HepG2 (cell line): ENCODE data around the gene OR51A7.

Experiments used
- CSRNP1 ChIP-seq: sonication (generic); formaldehyde crosslinking; IDR thresholded peaks from 2 replicates; pipeline ENCODE4 v1.8.1; 2023; ENCODE audit warnings: mild to moderate bottlenecking, missing genetic modification reagents
- FOSL2 ChIP-seq: sonication (generic); formaldehyde crosslinking; IDR thresholded peaks from 2 replicates; pipeline ENCODE4 v1.4.0; 2020; ENCODE audit warnings: missing genetic modification reagents
- GPN1 ChIP-seq: sonication (generic); formaldehyde crosslinking; IDR thresholded peaks from 2 replicates; pipeline ENCODE4 v1.5.1; 2020; ENCODE audit warnings: missing genetic modification reagents, borderline replicate concordance
- HDAC6 ChIP-seq: fragments of 200-600 bp; sonication (generic); IDR thresholded peaks from 2 replicates; pipeline ENCODE4 v1.7.0; 2017; ENCODE audit warnings: mild to moderate bottlenecking, antibody characterized with exemption, low read length, low read depth
- KDM2A ChIP-seq: sonication (generic); formaldehyde crosslinking; IDR thresholded peaks from 2 replicates; pipeline ENCODE4 v1.4.0; 2020; ENCODE audit warnings: low read depth, missing genetic modification reagents, borderline replicate concordance
- POLR2AphosphoS5 ChIP-seq: IDR thresholded peaks from 2 replicates; pipeline ENCODE4 v1.6.1; 2012; ENCODE audit warnings: low read depth, low read length
- SP1 ChIP-seq, 2 experiments: fragments of 450-650 bp in 1 of 2; sonication (generic) in 1 of 2; formaldehyde crosslinking in 1 of 2; IDR thresholded peaks; 2 replicates each; pipeline versions ENCODE4 v1.4.0 to v1.6.1; 2016 to 2020; ENCODE audit warnings: missing genetic modification reagents in 1 of 2
- TAF1 ChIP-seq: sonication (generic); formaldehyde crosslinking; IDR thresholded peaks from 2 replicates; pipeline ENCODE4 v1.4.0; 2020; ENCODE audit warnings: missing genetic modification reagents
- USF2 ChIP-seq, 2 experiments: sonication (generic) in 1 of 2; formaldehyde crosslinking in 1 of 2; IDR thresholded peaks; 2 replicates each; pipeline versions ENCODE4 v1.5.1 to v1.6.1; 2011 to 2020; ENCODE audit warnings: borderline replicate concordance in 1 of 2, low read depth in 1 of 2, low read length in 1 of 2, mild to moderate bottlenecking in 1 of 2, missing genetic modification reagents in 1 of 2, moderate library complexity in 1 of 2
- ZBTB33 ChIP-seq: sonication (generic); formaldehyde crosslinking; IDR thresholded peaks from 2 replicates; pipeline ENCODE4 v1.4.0; 2020; ENCODE audit warnings: missing genetic modification reagents
- ZNF720 ChIP-seq: sonication (generic); formaldehyde crosslinking; IDR thresholded peaks from 2 replicates; pipeline ENCODE4 v1.4.0; 2020; ENCODE audit warnings: missing genetic modification reagents

GRCh38 chr11:4947505-4947904 lies 43.9 kb downstream of the OR51A7 start, which contains the start of gene OR51A4:
- TF ChIP-seq FOSL2 (CRISPR knock-in tag) (no peak), TAF1 (no peak), ZNF720 (CRISPR knock-in tag) (no peak), CSRNP1 (CRISPR knock-in tag) (no peak), GPN1 (CRISPR knock-in tag) (no peak), KDM2A (CRISPR knock-in tag) (no peak), ZBTB33 (CRISPR knock-in tag) (no peak), HDAC6 (no peak), USF2 (IDR thresholded peaks at IDR 0.05; ENCODE audit: low read depth, low read length) (no peak), USF2 (CRISPR knock-in tag; IDR thresholded peaks at IDR 0.05; ENCODE audit: borderline replicate concordance) (no peak), SP1 (IDR thresholded peaks at IDR 0.05) (no peak), SP1 (CRISPR knock-in tag; IDR thresholded peaks at IDR 0.05) (no peak), POLR2AphosphoS5 (no peak)
